ENCODE data around the gene ARL5B. TPM values are rescaled to one million over a fixed set of nuclear protein-coding genes. Genes with fewer than 3 reads are reported as not detected.

The ARL5B gene
- total and polyA plus RNA-seq, 2 of the 8 experiments (the other 6 are each of a cell fraction or from before 2014, with no cell fraction given): 8.4 to 52.1 TPM

- Histone ChIP-seq H4K8ac (ENCODE audit: extremely low read depth, insufficient read depth, low read length) (no peak overlapping the region), H2BK5ac (ENCODE audit: low read depth, low read length) (no peak overlapping the region), H3K4ac (replicated peaks; ENCODE audit: insufficient read length, low read depth, low read length) (no peak overlapping the region), H4K91ac (replicated peaks; ENCODE audit: insufficient read length, low read length) (no peak overlapping the region), H3K4me1 (replicated peaks in 1 of 4; ENCODE audit: control insufficient read depth in 3 of 4, insufficient read depth in 4 of 4, low read length in 3 of 4) (no peaks in the 10 kb centered on the region), H2BK12ac (ENCODE audit: low read depth, low read length) (no peak overlapping the region), H3K23me2 (ENCODE audit: low read depth, low read length) (peaks cover 1% of the 10 kb centered on the region; the same call in 1 of the 2 replicates), H3K36me3 (ENCODE audit: control insufficient read depth in 2 of 4, insufficient read depth in 4 of 4, low read length in 3 of 4) (no peaks in the 10 kb centered on the region), H2BK20ac (ENCODE audit: low read length) (no peak overlapping the region), H3K27me3 (replicated peaks in 1 of 4; ENCODE audit: control insufficient read depth in 3 of 4, extremely low read depth in 1 of 4, insufficient read depth in 3 of 4, low read length in 3 of 4) (no peaks in the 10 kb centered on the region), H3K56ac (replicated peaks; ENCODE audit: insufficient read length, low read depth, low read length) (no peak overlapping the region), H3K9ac (replicated peaks in 1 of 4; ENCODE audit: extremely low read depth in 1 of 4, low read depth in 3 of 4, low read length in 3 of 4) (no peak overlapping the region), H3K27ac (ENCODE audit: low read depth, low read length) (no peak overlapping the region), H3K4me2 (ENCODE audit: insufficient read depth in 1 of 2, low read depth in 2 of 2, low read length in 2 of 2) (no peak overlapping the region), H2AFZ (ENCODE audit: low read length) (no peak overlapping the region), H2AK5ac (ENCODE audit: low read depth, low read length) (no peak overlapping the region), H3K79me1 (ENCODE audit: low read depth, low read length) (no peaks in the 10 kb centered on the region), H3K4me3 (ENCODE audit: extremely low read depth in 1 of 4, insufficient read depth in 2 of 4, low read depth in 3 of 4, low read length in 4 of 4) (no peak overlapping the region), H3K18ac (ENCODE audit: extremely low read depth, low read length) (no peak overlapping the region), H4K5ac (ENCODE audit: insufficient read length, low read depth, low read length) (no peak overlapping the region), H3K9me3 (ENCODE audit: insufficient read depth in 2 of 2, low read depth in 1 of 2, low read length in 1 of 2) (no peaks in the 10 kb centered on the region), H3K14ac (ENCODE audit: insufficient read length) (no peak overlapping the region), H2BK15ac (ENCODE audit: low read length) (no peak overlapping the region), H2BK120ac (replicated peaks; ENCODE audit: low read depth, low read length) (no peak overlapping the region), H4K20me1 (replicated peaks in 1 of 2; ENCODE audit: control insufficient read depth in 1 of 2, insufficient read depth in 2 of 2, low read length in 2 of 2) (no peaks in the 10 kb centered on the region), H3K23ac (ENCODE audit: insufficient read length) (no peak overlapping the region), H3K79me2 (ENCODE audit: control insufficient read depth in 1 of 2, insufficient read depth in 2 of 2, low read length in 2 of 2) (no peaks in the 10 kb centered on the region)
- POLR2A ChIA-PET (ENCODE audit: partially characterized antibody): no interaction called here
- FAIRE-seq (no peak), DNase-seq (ENCODE audit: low read depth in 1 of 2, low spot score in 2 of 2) (no peak)
- WGBS, 2 experiments (ENCODE audit: extremely low coverage in 1 of 2, insufficient coverage in 1 of 2, insufficient read length in 1 of 2, insufficient replicate concordance in 2 of 2, low coverage in 1 of 2, low lambda C conversion rate in 2 of 2, missing lambda C conversion rate in 1 of 2): 88 to 100% methylated on average over 1 to 3 of the region's 3 CpGs
- CTCF ChIA-PET (ENCODE audit: partially characterized antibody): interaction anchor here (0.7 kb wide), 1 partner anchor 740 kb away, joined by 3 read pairs; no protein-coding TSS in a partner anchor
- TF ChIP-seq POU5F1 (IDR thresholded peaks at IDR 0.05; ENCODE audit: low read depth, low read length): no peak
- TF ChIP-seq HDAC6 (IDR thresholded peaks at IDR 0.05; ENCODE audit: low read depth, low read length): no peak
- no peak for TF ChIP-seq SRF (IDR thresholded peaks at IDR 0.05; ENCODE audit: low read depth, low read length)
- no peak for TF ChIP-seq ATF3 (IDR thresholded peaks at IDR 0.05; ENCODE audit: insufficient read depth, low read depth, low read length)
- TF ChIP-seq NANOG (IDR thresholded peaks at IDR 0.05; ENCODE audit: insufficient read depth, low read depth, low read length, poor library complexity, severe bottlenecking): no peak
- TF ChIP-seq, protein P1, sequence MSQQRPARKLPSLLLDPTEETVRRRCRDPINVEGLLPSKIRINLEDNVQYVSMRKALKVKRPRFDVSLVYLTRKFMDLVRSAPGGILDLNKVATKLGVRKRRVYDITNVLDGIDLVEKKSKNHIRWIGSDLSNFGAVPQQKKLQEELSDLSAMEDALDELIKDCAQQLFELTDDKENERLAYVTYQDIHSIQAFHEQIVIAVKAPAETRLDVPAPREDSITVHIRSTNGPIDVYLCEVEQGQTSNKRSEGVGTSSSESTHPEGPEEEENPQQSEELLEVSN (IDR thresholded peaks at IDR 0.05): no peak
- TF ChIP-seq GTF2F1 (IDR thresholded peaks at IDR 0.05; ENCODE audit: borderline replicate concordance, low read depth, low read length): no peak
- TF ChIP-seq BRCA1 (IDR thresholded peaks at IDR 0.05; ENCODE audit: low read depth, low read length): no peak
- TF ChIP-seq USF2 (IDR thresholded peaks at IDR 0.05; ENCODE audit: low read length): no peak
- no peak for TF ChIP-seq PHF8 (conservative IDR thresholded peaks at IDR 0.05; ENCODE audit: low read depth, low read length)
Measured at GRCh38 chr10:18723801-18724200, 64.6 kb downstream of the ARL5B start.

Measured in H1 (cell line).